GM12878 (cell line): Measurements from ENCODE around the gene CARD19. TPM values are rescaled to one million over a fixed set of nuclear protein-coding genes. Genes with fewer than 3 reads are reported as not detected.

ENCODE experiments used
- ATAC-seq: fragments of 200-7000 bp; cut with Tn5 transposase; 3 replicates; pipeline ENCODE4 v1.9.1; 2020; ENCODE audit warnings: mild to moderate bottlenecking, moderate library complexity
- BruUV-seq: library from RNA; stranded (reverse); fragments of 400-500 nt; replicated peaks from 2 replicates; lab custom pipeline; 2021; lab: Mats Ljungman, UMichigan
- CTCF ChIA-PET: fragments of 300-600 bp; sonication (Branson Sonifier 250); formaldehyde crosslinking; extraction: SDS; loops from one replicate; lab custom pipeline; 2021; ENCODE audit warnings: inconsistent platforms; lab: Yijun Ruan, JAX
- POLR2A ChIA-PET: fragments of 350-600 bp; formaldehyde crosslinking; extraction: SDS; loops from one replicate; lab custom pipeline; 2021; ENCODE audit warnings: inconsistent platforms; lab: Charles Lee
- RAD21 ChIA-PET: fragments of 300-600 bp; sonication (Branson Sonifier 250); formaldehyde crosslinking; loops from one replicate; lab custom pipeline; 2023; ENCODE audit warnings: antibody characterized with exemption; ENCODE audit not compliant: unreplicated experiment; lab: Charles Lee
- SMC1A ChIA-PET: fragments of 300-600 bp; sonication (Branson Sonifier 250); formaldehyde crosslinking; loops from one replicate; lab custom pipeline; 2023; ENCODE audit not compliant: unreplicated experiment, uncharacterized antibody; lab: Charles Lee
- DNase-seq: peaks from one replicate; pipeline ENCODE4 v3.0.0-alpha.2; 2011; ENCODE audit warnings: low read depth, low spot score
- FAIRE-seq: peaks from 3 replicates; lab custom pipeline; 2011; peaks lifted over from hg19 to GRCh38; lab: Jason Lieb, UNC
- H2AFZ ChIP-seq: 2 replicates; pipeline ENCODE4 v1.6.0; 2011; ENCODE audit warnings: low read depth, low read length, control low read depth; ENCODE audit not compliant: control insufficient read depth
- H3K27ac ChIP-seq: 2 replicates; pipeline ENCODE4 v1.5.1; 2011; ENCODE audit warnings: control low read depth; ENCODE audit not compliant: control insufficient read depth, insufficient read depth
- H3K27me3 ChIP-seq, 2 experiments: replicated peaks in 1 of 2; 2 replicates each; pipeline versions ENCODE4 v1.6.0 to v1.6.1; 2011; ENCODE audit warnings: low read length in 1 of 2; ENCODE audit not compliant: control insufficient read depth in 2 of 2, insufficient read depth in 2 of 2
- H3K36me3 ChIP-seq, 2 experiments: 2 replicates each; pipeline ENCODE4 v1.5.1; 2011; ENCODE audit warnings: low read length in 1 of 2; ENCODE audit not compliant: control insufficient read depth in 2 of 2, insufficient read depth in 2 of 2
- H3K4me1 ChIP-seq: 2 replicates; pipeline ENCODE4 v1.6.1; 2011; ENCODE audit warnings: mild to moderate bottlenecking, low read length, moderate library complexity, mixed read lengths; ENCODE audit not compliant: control insufficient read depth, insufficient read depth
- H3K4me2 ChIP-seq: 2 replicates; pipeline ENCODE4 v1.6.0; 2011; ENCODE audit warnings: control low read depth; ENCODE audit not compliant: control insufficient read depth, insufficient read depth
- H3K4me3 ChIP-seq: fragments of 200-600 bp; sonication (generic); 2 replicates; pipeline ENCODE4 v1.5.1; 2016
- H3K79me2 ChIP-seq: 2 replicates; pipeline ENCODE4 v1.6.0; 2011; ENCODE audit warnings: low read length; ENCODE audit not compliant: control insufficient read depth, insufficient read depth
- H3K9ac ChIP-seq: 2 replicates; pipeline ENCODE4 v1.8.0; 2011; ENCODE audit warnings: low read length, control low read depth, mixed read lengths; ENCODE audit not compliant: control insufficient read depth, insufficient read depth
- H3K9me3 ChIP-seq: replicated peaks from 3 replicates; pipeline ENCODE4 v1.5.1; 2011; ENCODE audit warnings: mild to moderate bottlenecking, low read length; ENCODE audit not compliant: control insufficient read depth, insufficient read depth
- H4K20me1 ChIP-seq: 2 replicates; pipeline ENCODE4 v1.6.0; 2011; ENCODE audit not compliant: control insufficient read depth, insufficient read depth
- ATF2 ChIP-seq: IDR thresholded peaks from 2 replicates; pipeline ENCODE4 v1.6.1; 2012; ENCODE audit warnings: low read length, inconsistent platforms
- BRCA1 ChIP-seq: IDR thresholded peaks from 2 replicates; pipeline ENCODE4 v1.6.1; 2011; ENCODE audit warnings: low read depth, low read length, improper control_type of control experiment
- CBX5 ChIP-seq: sonication (generic); IDR thresholded peaks from 2 replicates; pipeline ENCODE4 v1.6.1; 2016; ENCODE audit warnings: low read depth, moderate library complexity, mild to moderate bottlenecking, inconsistent platforms
- CREM ChIP-seq: IDR thresholded peaks from 2 replicates; pipeline ENCODE4 v1.6.1; 2014; ENCODE audit warnings: antibody characterized with exemption, low read depth
- E4F1 ChIP-seq: fragments of 450-650 bp; IDR thresholded peaks from 2 replicates; pipeline ENCODE4 v1.6.1; 2018; ENCODE audit warnings: borderline replicate concordance, mild to moderate bottlenecking; ENCODE audit not compliant: partially characterized antibody
- EP300 ChIP-seq, 2 experiments: fragments of 150-350 bp in 1 of 2; IDR thresholded peaks; 2 replicates each; pipeline ENCODE4 v1.6.1; 2011 to 2012; ENCODE audit warnings: low read depth in 2 of 2, low read length in 2 of 2, borderline replicate concordance in 1 of 2, improper control_type of control experiment in 1 of 2, inconsistent platforms in 1 of 2; ENCODE audit not compliant: control insufficient read depth in 1 of 2
- HDAC2 ChIP-seq: fragments of 200-600 bp; sonication (generic); IDR thresholded peaks from 2 replicates; pipeline ENCODE4 v1.6.1; 2017
- JUNB ChIP-seq: IDR thresholded peaks from 2 replicates; pipeline ENCODE4 v1.6.1; 2016; ENCODE audit warnings: antibody characterized with exemption, mild to moderate bottlenecking
- MTA3 ChIP-seq: IDR thresholded peaks from 2 replicates; pipeline ENCODE4 v1.6.1; 2012; ENCODE audit warnings: low read length, inconsistent platforms, borderline replicate concordance
- NFIC ChIP-seq: IDR thresholded peaks from 2 replicates; pipeline ENCODE4 v1.6.1; 2012; ENCODE audit warnings: low read depth, mild to moderate bottlenecking, inconsistent platforms, low read length, moderate library complexity
- POLR2AphosphoS2 ChIP-seq: IDR thresholded peaks from 2 replicates; pipeline ENCODE4 v1.6.1; 2011; ENCODE audit warnings: low read depth, mild to moderate bottlenecking, low read length, improper control_type of control experiment, moderate library complexity
- POU2F2 ChIP-seq: IDR thresholded peaks from 3 replicates; pipeline ENCODE4 v1.6.1; 2011; ENCODE audit warnings: low read depth, mild to moderate bottlenecking, low read length, borderline replicate concordance
- RFX5 ChIP-seq: IDR thresholded peaks from 2 replicates; pipeline ENCODE4 v1.6.1; 2011; ENCODE audit warnings: low read depth, low read length, improper control_type of control experiment
- RUNX3 ChIP-seq: IDR thresholded peaks from 2 replicates; pipeline ENCODE4 v1.6.1; 2012; ENCODE audit warnings: low read length, inconsistent platforms
- SP1 ChIP-seq: IDR thresholded peaks from one replicate; pipeline ENCODE4 v1.6.1; 2011; ENCODE audit warnings: low read depth, low read length
- SREBF1 ChIP-seq: IDR thresholded peaks from 2 replicates; pipeline ENCODE4 v1.6.1; 2012; ENCODE audit warnings: mild to moderate bottlenecking, low read length
- TCF3 ChIP-seq: IDR thresholded peaks from 2 replicates; pipeline ENCODE4 v1.6.1; 2012; ENCODE audit warnings: low read depth, mild to moderate bottlenecking, low read length, borderline replicate concordance; ENCODE audit not compliant: insufficient read depth
- ZNF274 ChIP-seq: IDR thresholded peaks from one replicate; pipeline ENCODE4 v1.8.0; 2011; ENCODE audit not compliant: insufficient read length, insufficient read depth
- ZNF622 ChIP-seq: fragments of 450-650 bp; IDR thresholded peaks from 2 replicates; pipeline ENCODE4 v1.6.1; 2017; ENCODE audit warnings: mild to moderate bottlenecking, inconsistent platforms
- WGBS: methylation state at CpG from one replicate; pipeline ENCODE4 v1.1.6; 2016; ENCODE audit warnings: low lambda C conversion rate; ENCODE audit not compliant: insufficient replicate concordance, insufficient coverage; ENCODE audit errors: missing lambda C conversion rate; 5-methylcytosine and 5-hydroxymethylcytosine counted together
- in situ Hi-C: fragments of 300-500 bp; cut with MboI; formaldehyde crosslinking; loops from 9 replicates; pipeline ENCODE4 v1.14.3; 2018; ENCODE audit warnings: mixed read lengths
- intact Hi-C: fragments of 100-400 bp; cut with micrococcal nuclease; formaldehyde crosslinking; loops from one replicate; pipeline ENCODE4 v1.14.2; 2022; ENCODE audit not compliant: unreplicated experiment
- polyA plus RNA-seq, 11 experiments: library from polyadenylated mRNA; depleted of rRNA in 4 of 11; unstranded in 6 of 11; stranded (reverse) in 5 of 11; fragments of >200 nt; fragmentation: Nextera tagmentation in 4 of 11; fragmentation: Illumina TruSeq in 1 of 11; extraction: Ambion mirVana in 4 of 11; extraction: Trizol in 1 of 11; gene quantifications; 1 replicate in 1 of 11; 2 replicates in 10 of 11; pipeline versions ENCODE4 v1.2.1 to v1.2.3, GENCODE V29; 2011 to 2016; ENCODE audit warnings: inconsistent platforms in 2 of 11, missing spikeins in 2 of 11, low read depth in 1 of 11
- total RNA-seq, 4 experiments: library from RNA; depleted of rRNA in 3 of 4; stranded (reverse); fragments of >200 nt in 3 of 4; fragmentation: Illumina TruSeq in 1 of 4; extraction: Trizol in 1 of 4; gene quantifications; 2 replicates each; pipeline versions ENCODE4 v1.2.1 to v1.2.3, GENCODE V29; 2013 to 2021
- TF ChIP-seq, protein P1 (sequence below): IDR thresholded peaks from 2 replicates; pipeline ENCODE4 v1.6.1; 2011; ENCODE audit warnings: borderline replicate concordance, low read depth, mild to moderate bottlenecking, moderate library complexity, low read length; ENCODE audit not compliant: insufficient read depth, poor library complexity, severe bottlenecking

CARD19 gene
- total and polyA plus RNA-seq, 10 of the 15 experiments (the other 5 are each of a cell fraction or from before 2014, with no cell fraction given) = 0.61 to 41.6 (median 19.9) TPM

DNA sequence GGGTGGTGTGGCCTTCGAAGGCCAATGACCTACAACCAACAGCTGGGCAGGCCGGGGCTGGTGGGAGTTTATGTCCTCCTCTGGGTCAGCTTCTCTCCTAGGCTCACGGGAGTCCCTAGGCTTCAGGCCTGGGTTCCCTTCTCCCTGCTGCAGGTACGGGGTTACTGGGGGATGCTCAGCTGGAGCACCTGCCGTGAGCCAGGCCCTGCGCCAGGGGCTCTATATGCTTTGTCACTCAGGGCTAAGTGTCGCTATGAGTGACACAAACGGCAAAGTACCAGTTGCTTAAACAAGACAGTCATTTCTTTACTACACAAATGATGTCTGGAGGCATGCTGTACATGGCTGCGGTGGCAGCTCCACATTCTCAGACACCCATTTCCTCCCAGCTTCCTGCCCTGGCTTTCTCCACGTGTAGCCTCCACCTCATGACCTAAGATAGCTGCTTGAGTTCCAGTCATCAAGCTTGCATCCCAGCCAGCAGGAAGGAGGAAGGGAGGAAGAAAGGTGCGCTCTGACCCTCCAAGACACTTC lies 60.5 kb downstream of the CARD19 start:
- Histone ChIP-seq H3K4me1 (peaks cover 5% of the 10 kb centered on the region), H3K9me3 (no peaks in the 10 kb centered on the region; the same call in 1 of the 3 replicates), H3K4me3 (no peak overlapping the region), H2AFZ (no peak overlapping the region), H3K27ac (no peak overlapping the region), H3K9ac (no peak overlapping the region), H3K4me2 (no peak overlapping the region), H3K36me3 (no peaks in the 10 kb centered on the region), H3K79me2 (no peaks in the 10 kb centered on the region), H3K27me3 (no peaks in the 10 kb centered on the region), H4K20me1 (no peaks in the 10 kb centered on the region)
- SMC1A ChIA-PET = interaction anchor here (0.6 to 1.7 kb wide), 4 partner anchors 14 to 147 kb away, joined by 3 to 8 read pairs (median 3); no protein-coding TSS in a partner anchor
- DNase-seq (peak; percentile 48), FAIRE-seq (peak; percentile 80), ATAC-seq (peak; percentile 74)
- no TSS peak for BruUV-seq
- RAD21 ChIA-PET = interaction anchor here (1.2 to 2.0 kb wide), 4 partner anchors 47 to 410 kb away, joined by 3 to 6 read pairs (median 5); no protein-coding TSS in a partner anchor
- POLR2A ChIA-PET = no interaction called here
- in situ Hi-C loops (no loop called here), intact Hi-C loops (no loop called here)
- CTCF ChIA-PET = interaction anchor here (0.6 kb wide), 1 partner anchor 48 kb away, joined by 3 read pairs; no protein-coding TSS in a partner anchor
- 5% methylated on average over 11 of the region's 11 CpGs for WGBS
- TF ChIP-seq, protein P1, sequence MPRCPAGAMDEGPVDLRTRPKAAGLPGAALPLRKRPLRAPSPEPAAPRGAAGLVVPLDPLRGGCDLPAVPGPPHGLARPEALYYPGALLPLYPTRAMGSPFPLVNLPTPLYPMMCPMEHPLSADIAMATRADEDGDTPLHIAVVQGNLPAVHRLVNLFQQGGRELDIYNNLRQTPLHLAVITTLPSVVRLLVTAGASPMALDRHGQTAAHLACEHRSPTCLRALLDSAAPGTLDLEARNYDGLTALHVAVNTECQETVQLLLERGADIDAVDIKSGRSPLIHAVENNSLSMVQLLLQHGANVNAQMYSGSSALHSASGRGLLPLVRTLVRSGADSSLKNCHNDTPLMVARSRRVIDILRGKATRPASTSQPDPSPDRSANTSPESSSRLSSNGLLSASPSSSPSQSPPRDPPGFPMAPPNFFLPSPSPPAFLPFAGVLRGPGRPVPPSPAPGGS = no peak
- TF ChIP-seq ZNF622 (no peak), MTA3 (peak; percentile 33; the same call in 1 of the 2 replicates), POLR2AphosphoS2 (no peak), TCF3 (no peak), POU2F2 (0 out of 3 replicates have a peak, but pooled peaks have one; percentile 32), NFIC (no peak; the same call in 1 of the 2 replicates), BRCA1 (no peak), JUNB (peak; percentile 91), SP1 (peak; percentile 28), E4F1 (no peak), CREM (peak; percentile 21; the same call in 1 of the 2 replicates), HDAC2 (no peak), CBX5 (0 out of 2 replicates have a peak, but pooled peaks have one; percentile 92), ZNF274 (no peak), SREBF1 (no peak), EP300 (IDR thresholded peaks at IDR 0.05; ENCODE audit: borderline replicate concordance in 1 of 2, control insufficient read depth in 1 of 2, low read depth in 2 of 2, low read length in 2 of 2) (0 out of 4 replicates have a peak, but pooled peaks of 1 of the 2 experiments have one; percentile 28), RUNX3 (peak; percentile 83), RFX5 (no peak), ATF2 (peak; percentile 57; the same call in 1 of the 2 replicates)
